Peyer's patch (tissue), 4 donors: ENCODE results near the gene SYNPR. TPM values are rescaled to one million over a fixed set of nuclear protein-coding genes. Genes with fewer than 3 reads are reported as not detected.

Experiments used
- DNase-seq, 3 donors: peaks; one replicate each; pipeline ENCODE4 v3.0.0-alpha.2; 2017 to 2019
- H3K27ac ChIP-seq, 4 donors: fragments of 200-600 bp; sonication (generic); one replicate each; pipeline ENCODE4 v1.5.1; 2016 to 2019
- H3K27me3 ChIP-seq, 2 donors: fragments of 200-600 bp; sonication (generic); one replicate each; pipeline ENCODE4 v1.5.1; 2019
- H3K36me3 ChIP-seq, 3 donors: fragments of 200-600 bp; sonication (generic); one replicate each; pipeline ENCODE4 v1.5.1; 2016 to 2019
- H3K4me1 ChIP-seq, 4 donors: fragments of 200-600 bp; sonication (generic); one replicate each; pipeline ENCODE4 v1.5.1; 2016 to 2019
- H3K4me3 ChIP-seq, 4 donors: fragments of 200-600 bp; sonication (generic); 1 replicate in 3 of 4; 2 replicates in 1 of 4; pipeline ENCODE4 v1.5.1; 2016 to 2019; ENCODE audit warnings: mild to moderate bottlenecking in 1 of 4
- H3K9me3 ChIP-seq, 4 donors: fragments of 200-600 bp; sonication (generic); one replicate each; pipeline ENCODE4 v1.5.1; 2016 to 2019; ENCODE audit warnings: mild to moderate bottlenecking in 1 of 4
- CTCF ChIP-seq, 6 experiments: fragments of 450-650 bp in 4 of 6; fragments of 200-600 bp in 2 of 6; sonication (generic) in 1 of 6; IDR thresholded peaks; one replicate each; pipeline ENCODE4 v1.5.1; 2017 to 2019; ENCODE audit warnings: antibody characterized with exemption in 6 of 6, mild to moderate bottlenecking in 3 of 6, moderate library complexity in 1 of 6
- POLR2A ChIP-seq, 2 donors: fragments of 450-650 bp; IDR thresholded peaks; one replicate each; pipeline ENCODE4 v1.5.1; 2017; ENCODE audit warnings: antibody characterized with exemption in 2 of 2, mild to moderate bottlenecking in 2 of 2, moderate library complexity in 2 of 2
- total RNA-seq, 4 donors: library from RNA; depleted of rRNA; stranded (reverse); fragments of >200 nt; gene quantifications; one replicate each; pipeline ENCODE4 v1.1.0, GENCODE V29; 2016

The SYNPR gene
- total RNA-seq, 4 donors from 2014 or later = not detected

GRCh38 chr3:63331520-63331919, 53.4 kb downstream of the SYNPR start:
- DNase-seq = no peak
- Histone ChIP-seq H3K4me1 (no peaks in the 10 kb centered on the region), H3K27me3 (no peaks in the 10 kb centered on the region), H3K36me3 (no peaks in the 10 kb centered on the region), H3K27ac (no peak overlapping the region), H3K9me3 (no peaks in the 10 kb centered on the region), H3K4me3 (no peak overlapping the region)
- no peak for TF ChIP-seq CTCF (IDR thresholded peaks at IDR 0.05)

- Histone ChIP-seq H3K4me1 (no peaks in the 10 kb centered on the region), H3K36me3 (no peaks in the 10 kb centered on the region), H3K9me3 (no peaks in the 10 kb centered on the region), H3K27me3 (no peaks in the 10 kb centered on the region), H3K4me3 (no peak overlapping the region), H3K27ac (no peak overlapping the region)
- TF ChIP-seq CTCF (IDR thresholded peaks at IDR 0.05) (peak in 3 of 6 experiments; percentile 4 to 7 (median 6)), POLR2A (IDR thresholded peaks at IDR 0.05) (no peak)
- no peak for DNase-seq
Measured at GRCh38 chr3:63333815-63334214, 55.7 kb downstream of the SYNPR start.

DNA sequence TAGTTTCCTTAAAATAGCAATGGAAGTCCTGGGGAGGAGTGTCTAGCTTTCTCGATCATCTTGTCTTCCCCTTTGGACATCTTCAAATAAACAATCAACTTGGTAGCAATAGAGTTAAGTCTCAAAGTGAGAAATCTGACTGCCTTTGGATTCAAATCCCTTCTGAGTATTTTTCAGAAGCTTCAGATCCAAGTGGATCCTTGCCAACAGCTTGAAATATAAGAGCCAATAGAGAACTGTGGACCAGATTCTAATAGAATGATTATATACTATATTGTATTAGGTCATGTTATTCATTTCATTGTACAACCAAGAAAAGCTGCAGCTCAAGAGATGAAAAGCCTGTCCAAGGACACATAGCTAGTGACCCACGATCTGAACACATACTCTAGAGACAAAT, 60.2 kb downstream of the SYNPR start:
- no peak for DNase-seq
- TF ChIP-seq CTCF (IDR thresholded peaks at IDR 0.05) (no peak), POLR2A (IDR thresholded peaks at IDR 0.05) (no peak)
- Histone ChIP-seq H3K36me3 (no peaks in the 10 kb centered on the region), H3K4me3 (no peak overlapping the region), H3K27ac (no peak overlapping the region), H3K9me3 (no peaks in the 10 kb centered on the region), H3K4me1 (peaks cover 0 to under 1% (median 0%) of the 10 kb centered on the region in 4 donors), H3K27me3 (no peaks in the 10 kb centered on the region)

DNA sequence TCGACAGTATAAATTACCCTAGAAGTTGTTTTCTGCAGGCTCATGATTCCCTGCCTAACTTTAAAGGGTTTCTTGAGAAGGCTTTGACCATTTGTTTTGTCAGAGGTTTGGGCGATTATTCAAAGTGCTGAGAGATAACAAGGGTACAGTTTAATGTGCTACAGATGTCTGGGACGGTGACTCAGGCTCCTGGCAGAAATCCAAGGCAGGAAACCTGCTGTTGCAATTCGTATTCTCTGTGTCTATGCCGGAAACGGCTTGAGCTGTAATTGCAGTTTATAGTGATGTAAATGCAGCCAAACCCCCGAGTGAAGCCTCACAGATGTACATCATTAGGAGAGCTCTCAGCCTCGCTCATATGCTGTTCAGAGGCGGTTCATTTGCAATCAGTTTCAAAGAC, 65.6 kb downstream of the SYNPR start:
- Histone ChIP-seq H3K27me3 (no peaks in the 10 kb centered on the region), H3K4me1 (peaks cover 0 to 8% (median 0%) of the 10 kb centered on the region in 4 donors), H3K4me3 (no peak overlapping the region), H3K36me3 (no peaks in the 10 kb centered on the region), H3K9me3 (no peaks in the 10 kb centered on the region), H3K27ac (no peak overlapping the region)
- TF ChIP-seq POLR2A (IDR thresholded peaks at IDR 0.05) (no peak), CTCF (IDR thresholded peaks at IDR 0.05) (no peak)
- DNase-seq = peak; percentile 16 to 88 (median 70)

DNA sequence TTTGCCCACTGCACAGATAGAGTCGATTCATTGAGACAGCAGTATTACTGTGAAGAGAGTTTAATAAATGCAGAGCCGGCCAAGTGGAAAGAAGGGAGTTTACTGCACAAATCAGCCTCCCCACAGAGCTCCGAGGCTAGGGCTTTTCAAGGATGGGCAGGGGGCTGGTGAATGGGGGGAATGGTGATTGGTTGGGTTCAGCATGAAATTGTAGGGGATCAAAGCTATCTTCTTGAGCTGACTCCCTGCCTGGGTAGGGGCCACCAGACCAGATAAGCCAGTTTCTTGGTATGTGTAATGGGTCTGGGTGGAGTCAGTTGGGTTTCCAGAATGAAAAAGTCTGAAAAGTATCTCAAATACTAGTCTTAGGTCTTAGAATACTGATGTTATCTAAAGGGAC, 66.6 kb downstream of the SYNPR start:
- no peaks in the 10 kb centered on the region for H3K36me3 ChIP-seq
- no peak for TF ChIP-seq POLR2A (IDR thresholded peaks at IDR 0.05)
- H3K4me3 ChIP-seq = no peak overlapping the region
- no peak overlapping the region for H3K27ac ChIP-seq
- peaks cover 0 to 8% (median 0%) of the 10 kb centered on the region in 4 donors for H3K4me1 ChIP-seq
- no peaks in the 10 kb centered on the region for H3K9me3 ChIP-seq
- no peaks in the 10 kb centered on the region for H3K27me3 ChIP-seq
- DNase-seq = no peak

DNA sequence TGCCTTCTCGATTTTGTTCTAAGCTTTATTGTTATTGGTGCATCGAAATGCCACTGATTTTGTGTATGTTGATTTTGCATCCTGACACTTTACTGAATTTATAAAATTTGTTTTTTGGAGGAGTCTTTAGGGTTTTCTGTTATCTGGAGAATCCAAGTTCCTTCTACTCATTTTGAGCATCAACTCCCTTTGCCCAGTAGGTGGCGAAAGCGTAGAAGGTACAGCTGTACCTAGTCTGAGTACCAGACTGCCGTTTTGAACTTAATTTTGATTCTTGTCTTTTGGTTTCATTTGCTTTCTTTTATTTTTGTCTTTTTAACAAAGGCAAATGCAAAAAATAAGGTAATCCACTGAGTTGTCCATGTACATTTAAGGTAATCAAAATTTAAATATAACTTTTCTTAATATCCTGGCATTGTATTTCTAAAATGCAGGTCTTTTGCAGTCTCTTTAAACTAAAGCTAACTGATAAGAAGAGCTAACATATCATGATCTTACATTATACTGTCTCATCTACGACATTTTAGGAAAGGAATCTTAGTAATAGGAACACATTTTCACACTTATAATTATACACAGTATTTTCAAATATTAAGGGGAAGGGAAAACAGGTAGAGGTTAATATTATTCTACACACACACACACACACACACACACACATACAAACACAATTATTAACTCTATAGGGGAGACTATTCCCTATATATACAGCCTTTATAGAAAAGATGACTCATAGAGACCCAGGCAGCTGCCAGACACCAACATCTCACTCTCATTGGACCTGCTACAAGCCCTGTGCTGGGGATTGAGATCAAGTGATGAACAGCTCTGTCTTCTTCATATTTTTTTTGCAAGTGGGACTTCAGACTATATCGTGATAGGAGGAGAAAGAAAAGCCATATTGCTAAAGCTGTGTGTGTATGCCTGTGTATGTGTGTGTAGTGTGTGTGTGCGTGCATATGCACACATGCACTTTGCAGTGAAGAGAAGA, 71.8 kb downstream of the SYNPR start:
- H3K9me3 ChIP-seq = no peaks in the 10 kb centered on the region
- peaks cover 0 to 10% (median 0%) of the 10 kb centered on the region in 4 donors for H3K4me1 ChIP-seq
- H3K27me3 ChIP-seq = no peaks in the 10 kb centered on the region
- DNase-seq = peak in 1 of 3 donors; percentile 70
- H3K36me3 ChIP-seq = no peaks in the 10 kb centered on the region
- no peak overlapping the region for H3K27ac ChIP-seq
- H3K4me3 ChIP-seq = no peak overlapping the region
- TF ChIP-seq POLR2A (IDR thresholded peaks at IDR 0.05) = no peak
- peak in 5 of 6 experiments; percentile 10 to 83 (median 77) for TF ChIP-seq CTCF (IDR thresholded peaks at IDR 0.05)
